H9 (cell line): ENCODE results near the gene PRMT7. TPM values are rescaled to one million over a fixed set of nuclear protein-coding genes. Genes with fewer than 3 reads are reported as not detected.

Experiments used
- DNase-seq: peaks from one replicate; pipeline ENCODE4 v3.0.0-alpha.2; 2017
- H2AFZ ChIP-seq: one replicate; pipeline ENCODE4 v1.6.1; 2013; ENCODE audit warnings: mild to moderate bottlenecking, low read length, control low read depth, moderate library complexity
- H2AK5ac ChIP-seq: 2 replicates; pipeline ENCODE4 v1.6.1; 2013; ENCODE audit warnings: low read length, control low read depth, mixed read lengths; ENCODE audit not compliant: insufficient read length
- H2BK120ac ChIP-seq: one replicate; pipeline ENCODE4 v1.6.1; 2013; ENCODE audit warnings: low read depth, mild to moderate bottlenecking, low read length, control low read depth, inconsistent platforms; ENCODE audit not compliant: poor library complexity, severe bottlenecking
- H2BK12ac ChIP-seq: 2 replicates; pipeline ENCODE4 v1.6.1; 2013; ENCODE audit warnings: low read length, control low read depth, mixed read lengths, low read depth; ENCODE audit not compliant: insufficient read length
- H2BK15ac ChIP-seq: 2 replicates; pipeline ENCODE4 v1.6.1; 2013; ENCODE audit warnings: low read depth, low read length, control low read depth
- H2BK20ac ChIP-seq: one replicate; pipeline ENCODE4 v1.6.1; 2013; ENCODE audit warnings: low read depth, mild to moderate bottlenecking, low read length, control low read depth, inconsistent platforms; ENCODE audit not compliant: poor library complexity, severe bottlenecking
- H2BK5ac ChIP-seq: 2 replicates; pipeline ENCODE4 v1.6.1; 2013; ENCODE audit warnings: low read length, control low read depth, mixed read lengths; ENCODE audit not compliant: insufficient read length
- H3K14ac ChIP-seq: 2 replicates; pipeline ENCODE4 v1.6.1; 2013; ENCODE audit warnings: low read length, control low read depth; ENCODE audit not compliant: insufficient read depth
- H3K18ac ChIP-seq: 2 replicates; pipeline ENCODE4 v1.6.1; 2013; ENCODE audit warnings: low read depth, mild to moderate bottlenecking, mixed read lengths, low read length, control low read depth; ENCODE audit not compliant: insufficient read length
- H3K23ac ChIP-seq: 2 replicates; pipeline ENCODE4 v1.6.1; 2013; ENCODE audit warnings: low read length, control low read depth, mixed read lengths, low read depth; ENCODE audit not compliant: insufficient read length
- H3K23me2 ChIP-seq: 2 replicates; pipeline ENCODE4 v1.6.1; 2013; ENCODE audit warnings: low read depth, mild to moderate bottlenecking, mixed read lengths, low read length, control low read depth; ENCODE audit not compliant: insufficient read length, poor library complexity, severe bottlenecking
- H3K27ac ChIP-seq: 2 replicates; pipeline ENCODE4 v1.5.1; 2013; ENCODE audit warnings: low read length, control low read depth, mixed read lengths, low read depth; ENCODE audit not compliant: insufficient read length
- H3K27me3 ChIP-seq: 2 replicates; pipeline ENCODE4 v1.6.1; 2013; ENCODE audit warnings: low read length, control low read depth, inconsistent platforms; ENCODE audit not compliant: insufficient read depth
- H3K4ac ChIP-seq: 2 replicates; pipeline ENCODE4 v1.6.1; 2013; ENCODE audit warnings: low read depth, mild to moderate bottlenecking, control low read depth, inconsistent platforms, low read length, moderate library complexity
- H3K4me1 ChIP-seq: 2 replicates; pipeline ENCODE4 v1.6.1; 2013; ENCODE audit warnings: low read length, control low read depth, inconsistent platforms; ENCODE audit not compliant: insufficient read depth
- H3K4me2 ChIP-seq: 2 replicates; pipeline ENCODE4 v1.6.1; 2013; ENCODE audit warnings: low read length, control low read depth, mixed read lengths; ENCODE audit not compliant: insufficient read length, insufficient read depth
- H3K56ac ChIP-seq: 2 replicates; pipeline ENCODE4 v1.6.1; 2013; ENCODE audit warnings: low read depth, mild to moderate bottlenecking, mixed read lengths, low read length, control low read depth; ENCODE audit not compliant: insufficient read length
- H3K79me1 ChIP-seq: 2 replicates; pipeline ENCODE4 v1.6.1; 2013; ENCODE audit warnings: low read depth, mild to moderate bottlenecking, moderate library complexity, low read length, control low read depth, inconsistent platforms; ENCODE audit not compliant: insufficient read depth, poor library complexity, severe bottlenecking
- H3K79me2 ChIP-seq: 2 replicates; pipeline ENCODE4 v1.6.1; 2013; ENCODE audit warnings: low read length, control low read depth, inconsistent platforms; ENCODE audit not compliant: insufficient read depth
- H3K9ac ChIP-seq: 2 replicates; pipeline ENCODE4 v1.6.1; 2013; ENCODE audit warnings: low read length, control low read depth, mixed read lengths; ENCODE audit not compliant: insufficient read length; ENCODE audit errors: extremely low read depth
- H3K9me3 ChIP-seq: one replicate; pipeline ENCODE4 v1.6.1; 2013; ENCODE audit warnings: low read depth, low read length, inconsistent platforms; ENCODE audit not compliant: control insufficient read depth
- H3T11ph ChIP-seq: one replicate; pipeline ENCODE4 v1.6.1; 2013; ENCODE audit warnings: mild to moderate bottlenecking, low read length, control low read depth, inconsistent platforms
- H4K20me1 ChIP-seq: one replicate; pipeline ENCODE4 v1.6.1; 2013; ENCODE audit not compliant: control insufficient read depth, insufficient read length, insufficient read depth
- H4K5ac ChIP-seq: 2 replicates; pipeline ENCODE4 v1.6.1; 2013; ENCODE audit warnings: low read depth, mild to moderate bottlenecking, mixed read lengths, low read length, control low read depth; ENCODE audit not compliant: insufficient read length
- H4K8ac ChIP-seq: replicated peaks from 2 replicates; pipeline ENCODE4 v1.6.1; 2013; ENCODE audit warnings: low read length, control low read depth, mixed read lengths, low read depth; ENCODE audit not compliant: insufficient read length
- H4K91ac ChIP-seq: 2 replicates; pipeline ENCODE4 v1.6.1; 2013; ENCODE audit warnings: low read depth, mild to moderate bottlenecking, moderate library complexity, mixed read lengths, low read length, control low read depth; ENCODE audit not compliant: insufficient read length
- H3K27ac Mint-ChIP-seq, 3 experiments: 2 replicates in 2 of 3; 3 replicates in 1 of 3; pipeline ENCODE4 v1.8.0; 2020 to 2021; ENCODE audit warnings: mixed read lengths in 3 of 3, mild to moderate bottlenecking in 1 of 3, moderate library complexity in 1 of 3
- H3K27me3 Mint-ChIP-seq: 2 replicates; pipeline ENCODE4 v1.8.0; 2021; ENCODE audit warnings: low read depth, mild to moderate bottlenecking, moderate library complexity, mixed read lengths
- H3K36me3 Mint-ChIP-seq, 3 experiments: 2 replicates in 2 of 3; 3 replicates in 1 of 3; pipeline ENCODE4 v1.8.0; 2020 to 2021; ENCODE audit warnings: low read depth in 3 of 3, mixed read lengths in 3 of 3; ENCODE audit not compliant: insufficient read depth in 1 of 3
- H3K4me1 Mint-ChIP-seq, 2 experiments: 2 replicates each; pipeline ENCODE4 v1.8.0; 2020; ENCODE audit warnings: mixed read lengths in 2 of 2
- H3K4me3 Mint-ChIP-seq, 2 experiments: 2 replicates in 1 of 2; 3 replicates in 1 of 2; pipeline ENCODE4 v1.8.0; 2020 to 2021; ENCODE audit warnings: mild to moderate bottlenecking in 2 of 2, mixed read lengths in 2 of 2, moderate library complexity in 1 of 2
- H3K9me3 Mint-ChIP-seq, 2 experiments: 2 replicates in 1 of 2; 3 replicates in 1 of 2; pipeline ENCODE4 v1.8.0; 2020; ENCODE audit warnings: mild to moderate bottlenecking in 2 of 2, mixed read lengths in 2 of 2, moderate library complexity in 1 of 2
- CTCF ChIP-seq: fragments of 200-600 bp; sonication (generic); conservative IDR thresholded peaks from 3 replicates; pipeline ENCODE4 v1.8.0; 2021; ENCODE audit warnings: antibody characterized with exemption, mild to moderate bottlenecking
- WGBS: extraction: QIAGEN DNeasy Blood & Tissue Kit; methylation state at CpG from one replicate; pipeline ENCODE4 v1.1.7; 2013; ENCODE audit warnings: missing lambda C conversion rate, low lambda C conversion rate, mixed read lengths; ENCODE audit not compliant: insufficient read length; ENCODE audit errors: extremely low coverage; 5-methylcytosine and 5-hydroxymethylcytosine counted together
- total RNA-seq: library from RNA; stranded (reverse); gene quantifications from 2 replicates; pipeline ENCODE4 v1.2.1, GENCODE V29; 2021

PRMT7 gene
- total RNA-seq, 1 experiment from 2014 or later = 56.6 TPM

- Histone ChIP-seq H2BK12ac (no peak overlapping the region), H3K23me2 (no peaks in the 10 kb centered on the region), H3K4ac (no peak overlapping the region), H3K27me3 (no peaks in the 10 kb centered on the region), H2BK120ac (no peak overlapping the region), H2BK15ac (no peak overlapping the region), H3K56ac (no peak overlapping the region), H3K4me1 (peaks cover 4% of the 10 kb centered on the region; the same call in 1 of the 2 replicates), H2BK20ac (no peak overlapping the region), H3T11ph (no peak overlapping the region), H3K4me2 (no peak overlapping the region), H4K20me1 (no peaks in the 10 kb centered on the region), H3K27ac (no peak overlapping the region), H3K79me1 (no peaks in the 10 kb centered on the region), H2BK5ac (no peak overlapping the region), H4K5ac (no peak overlapping the region), H2AFZ (no peak overlapping the region), H3K18ac (no peak overlapping the region), H2AK5ac (no peak overlapping the region), H3K79me2 (no peaks in the 10 kb centered on the region), H4K91ac (no peak overlapping the region), H3K9ac (no peak overlapping the region), H3K9me3 (no peaks in the 10 kb centered on the region), H3K23ac (no peak overlapping the region), H4K8ac (no peak overlapping the region), H3K14ac (no peak overlapping the region)
- Mint-ChIP-seq H3K4me1 (peaks cover 24 to 36% of the 10 kb centered on the region in 2 experiments), H3K27me3 (peaks cover 10% of the 10 kb centered on the region; the same call in 1 of the 2 replicates), H3K9me3 (no peaks in the 10 kb centered on the region; a peak in 1 of 5 replicates), H3K36me3 (no peaks in the 10 kb centered on the region; a peak in 1 of 7 replicates), H3K27ac (no peak overlapping the region), H3K4me3 (no peak overlapping the region)
- WGBS = no CpG with 5 or more reads among the region's 18 CpGs
- no peak for TF ChIP-seq CTCF
- no peak for DNase-seq
Observed at GRCh38 chr16:68379472-68380347, 68.9 kb downstream of the PRMT7 start.
